C4-2B (cell line): Measurements from ENCODE around the gene SCYGR2.

ENCODE experiments used
- H3K27ac ChIP-seq: fragments of 450-650 bp; 2 replicates; pipeline ENCODE4 v1.5.1; 2017
- CTCF ChIP-seq: fragments of 450-650 bp; conservative IDR thresholded peaks from 2 replicates; pipeline ENCODE4 v1.5.1; 2017; ENCODE audit warnings: mild to moderate bottlenecking
- ZFX ChIP-seq: fragments of 450-650 bp; IDR thresholded peaks from 2 replicates; pipeline ENCODE4 v1.6.1; 2017

SCYGR2 gene

GRCh38 chr2:227632827-227633226, 34.1 kb downstream of the SCYGR2 start:
- no peak overlapping the region for H3K27ac ChIP-seq
- TF ChIP-seq CTCF (no peak), ZFX (no peak)

- no peak for TF ChIP-seq CTCF
- TF ChIP-seq ZFX: no peak
- no peak overlapping the region for H3K27ac ChIP-seq
Measured at GRCh38 chr2:227634201-227634600, 35.5 kb downstream of the SCYGR2 start.

GRCh38 chr2:227642656-227643055, 44.0 kb downstream of the SCYGR2 start:
- no peak for TF ChIP-seq CTCF
- TF ChIP-seq ZFX: no peak
- no peak overlapping the region for H3K27ac ChIP-seq

- TF ChIP-seq ZFX (no peak), CTCF (no peak)
- no peak overlapping the region for H3K27ac ChIP-seq
Measured at GRCh38 chr2:227643990-227644551, 45.4 kb downstream of the SCYGR2 start.
